Mesodermal cell (in vitro differentiated cells): Measurements from ENCODE around the gene COL6A5.
"Not testable (repeated sequence)": the region's sequence is repeated elsewhere in the genome, so short reads cannot be mapped to it uniquely, and the experiment has no call there.

Experiments
- H3K27ac ChIP-seq: 2 replicates; pipeline ENCODE4 v1.7.0; 2013; ENCODE audit warnings: mild to moderate bottlenecking, low read depth, low read length, moderate library complexity; ENCODE audit not compliant: severe bottlenecking
- H3K36me3 ChIP-seq: 2 replicates; pipeline ENCODE4 v1.7.1; 2013; ENCODE audit warnings: mild to moderate bottlenecking, low read length, moderate library complexity; ENCODE audit not compliant: control insufficient read depth, insufficient read depth
- H3K4me1 ChIP-seq: one replicate; pipeline ENCODE4 v1.7.1; 2013; ENCODE audit warnings: mild to moderate bottlenecking, low read length; ENCODE audit not compliant: insufficient read depth, control insufficient read depth, poor library complexity, severe bottlenecking
- H3K4me3 ChIP-seq: 2 replicates; pipeline ENCODE4 v1.7.0; 2013; ENCODE audit warnings: low read length, control low read depth, mild to moderate bottlenecking; ENCODE audit not compliant: insufficient read depth, poor library complexity, severe bottlenecking; ENCODE audit errors: extremely low read depth
- H3K9me3 ChIP-seq: 2 replicates; pipeline ENCODE4 v1.7.1; 2013; ENCODE audit warnings: mild to moderate bottlenecking, low read length, moderate library complexity; ENCODE audit not compliant: control insufficient read depth
- WGBS, 2 experiments: methylation state at CpG; one replicate each; pipeline ENCODE4 v1.1.5; 2013; ENCODE audit warnings: missing lambda C conversion rate in 2 of 2; ENCODE audit not compliant: insufficient coverage in 2 of 2; 5-methylcytosine and 5-hydroxymethylcytosine counted together

Gene COL6A5

DNA sequence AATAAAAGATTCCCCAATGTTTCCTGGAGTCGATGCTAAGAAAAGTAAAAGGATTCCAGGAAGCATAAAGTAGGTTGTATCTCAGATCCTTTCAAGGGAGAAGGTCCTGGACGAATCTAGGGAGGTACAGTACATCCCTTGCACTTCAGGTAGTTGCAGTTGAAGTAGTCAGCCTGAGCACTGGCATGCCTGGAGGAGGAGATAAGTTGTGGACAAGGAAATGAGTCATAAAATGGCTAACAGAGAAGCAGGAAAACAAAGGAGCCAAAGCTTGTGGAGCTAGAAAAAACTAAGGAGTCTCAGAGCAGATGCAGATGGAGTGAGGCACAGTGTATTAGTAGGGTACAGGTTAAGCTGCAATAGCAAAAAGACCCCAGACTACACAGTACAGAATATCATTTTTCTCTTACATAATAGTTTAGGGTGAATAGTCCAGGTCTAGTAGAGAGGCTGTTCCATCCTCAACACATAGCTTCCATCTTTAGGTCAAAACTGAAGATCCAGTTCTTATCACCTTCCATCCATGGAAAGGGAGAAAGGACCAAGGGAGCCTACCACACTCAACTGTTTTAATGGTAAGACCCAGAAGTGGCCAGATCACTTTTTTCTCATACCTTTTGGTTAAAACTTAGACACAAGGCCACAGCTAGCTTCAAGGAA, 41.3 kb downstream of the COL6A5 start:
- H3K36me3 ChIP-seq, result no peaks in the 10 kb centered on the region
- 79 to 82% methylated on average over 2 of the region's 2 CpGs for WGBS, 2 experiments
- no peaks in the 10 kb centered on the region for H3K9me3 ChIP-seq
- peaks cover 8% of the 10 kb centered on the region for H3K4me1 ChIP-seq
- H3K27ac ChIP-seq, result peak overlapping the region; percentile 41
- no peak overlapping the region for H3K4me3 ChIP-seq

DNA sequence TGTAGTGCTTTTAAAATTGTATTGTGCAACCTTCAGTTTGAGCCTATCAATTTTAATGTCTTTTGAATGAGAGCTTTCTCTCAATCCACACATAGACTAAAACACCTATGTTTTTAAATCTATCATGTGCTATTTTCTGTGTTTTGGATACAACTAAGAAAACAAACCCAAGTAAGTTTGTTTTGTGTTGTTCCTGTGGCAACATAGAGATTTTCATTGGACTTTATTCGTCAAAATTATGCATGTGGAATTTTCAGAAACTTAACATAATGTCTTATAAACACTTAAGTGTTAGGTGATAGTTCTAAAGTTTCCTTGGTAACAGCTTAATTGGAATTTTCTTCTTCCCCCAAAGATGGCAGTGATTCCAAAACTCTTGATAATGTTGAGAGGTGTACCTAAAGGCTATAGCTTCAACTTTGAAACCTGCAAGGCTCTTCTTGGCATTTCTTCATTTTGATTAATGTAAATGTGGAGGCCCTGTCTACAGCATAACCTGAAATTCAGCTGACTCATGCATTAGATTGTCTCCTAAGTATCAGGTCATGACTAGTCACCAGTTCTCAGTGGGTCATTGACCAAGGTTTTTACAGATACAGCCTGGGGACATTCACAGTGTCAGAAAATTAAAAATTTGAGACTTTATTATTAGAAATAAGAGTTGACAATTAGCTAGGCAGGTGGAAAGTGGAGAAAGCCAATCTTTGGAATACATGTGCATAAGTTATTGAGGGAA, 44.4 kb downstream of the COL6A5 start:
- no peaks in the 10 kb centered on the region for H3K36me3 ChIP-seq
- H3K4me1 ChIP-seq, result peaks cover 8% of the 10 kb centered on the region
- WGBS, 2 experiments, result no CpG with 5 or more reads among the region's 1 CpG
- no peaks in the 10 kb centered on the region for H3K9me3 ChIP-seq
- no peak overlapping the region for H3K27ac ChIP-seq
- H3K4me3 ChIP-seq, result no peak overlapping the region

DNA sequence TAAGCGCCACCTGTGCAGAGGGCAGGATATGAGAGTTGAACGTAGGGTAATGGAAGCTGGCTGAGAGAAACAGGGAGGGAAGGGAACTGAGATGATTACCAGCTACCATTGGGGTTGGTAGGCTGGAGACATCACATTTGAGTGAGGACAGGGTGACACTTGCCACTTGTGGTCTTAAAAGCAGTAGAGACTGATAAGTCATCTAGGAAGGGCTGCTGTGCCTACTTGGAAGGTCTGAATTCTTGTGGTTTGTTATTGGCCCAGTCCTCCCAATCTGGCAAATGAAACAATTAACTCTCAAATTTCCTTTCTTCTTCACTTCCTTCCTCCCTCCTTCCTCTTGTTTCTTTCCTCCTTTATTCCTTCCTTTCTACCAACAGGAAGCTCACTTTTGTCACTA, 46.8 kb downstream of the COL6A5 start:
- H3K27ac ChIP-seq, result no peak overlapping the region
- 80 to 96% methylated on average over 2 of the region's 2 CpGs for WGBS, 2 experiments
- no peaks in the 10 kb centered on the region for H3K9me3 ChIP-seq
- H3K4me1 ChIP-seq, result peaks cover 6% of the 10 kb centered on the region
- H3K36me3 ChIP-seq, result no peaks in the 10 kb centered on the region
- no peak overlapping the region for H3K4me3 ChIP-seq

DNA sequence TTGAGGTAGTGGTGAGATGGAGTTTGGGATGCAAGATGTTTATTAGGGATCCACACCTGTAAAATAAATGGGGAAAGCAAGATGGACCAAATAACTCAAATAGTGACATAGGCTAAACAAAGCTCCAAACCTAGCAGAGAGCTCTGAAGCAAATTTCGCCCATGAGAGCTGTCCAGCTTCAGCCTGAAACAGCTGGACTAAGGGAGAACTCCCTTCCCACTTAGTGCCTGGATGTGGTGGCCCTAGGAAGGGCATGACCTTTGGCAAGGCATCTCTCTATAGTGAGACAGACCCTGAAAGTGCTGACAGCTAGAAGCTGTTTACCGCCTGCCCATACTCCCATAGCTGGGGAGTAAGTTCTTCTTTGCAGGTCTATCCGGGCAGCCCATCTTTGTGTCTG, 48.1 kb downstream of the COL6A5 start:
- no peaks in the 10 kb centered on the region for H3K36me3 ChIP-seq
- no peak overlapping the region for H3K27ac ChIP-seq
- peaks cover 6% of the 10 kb centered on the region for H3K4me1 ChIP-seq
- H3K9me3 ChIP-seq, result no peaks in the 10 kb centered on the region
- WGBS, 2 experiments, result 82 to 93% methylated on average over 3 of the region's 3 CpGs
- H3K4me3 ChIP-seq, result no peak overlapping the region

DNA sequence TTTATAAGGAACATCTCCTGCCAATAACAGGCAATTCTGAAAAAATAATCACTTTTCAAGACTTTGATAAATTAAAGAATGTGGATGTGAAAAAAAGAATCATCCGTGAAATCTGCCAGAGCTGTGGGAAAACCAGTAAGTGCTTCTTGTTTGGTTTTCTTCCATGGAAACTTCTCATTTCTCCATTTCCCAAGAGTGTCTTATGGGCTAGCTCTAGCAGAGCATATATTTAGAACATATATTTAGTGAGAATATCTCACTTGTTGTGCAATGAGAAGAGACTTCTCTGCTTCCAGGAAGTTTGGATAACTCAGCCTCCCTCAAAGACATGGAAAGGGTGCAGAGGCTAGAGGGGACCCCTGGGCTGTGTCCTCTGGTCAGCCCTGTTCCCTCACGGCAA, 49.9 kb downstream of the COL6A5 start:
- Histone ChIP-seq H3K4me3 (no peak overlapping the region), H3K4me1 (peaks cover 6% of the 10 kb centered on the region), H3K27ac (peak overlapping the region; percentile 33), H3K9me3 (no peaks in the 10 kb centered on the region), H3K36me3 (no peaks in the 10 kb centered on the region)
- WGBS, 2 experiments, result no CpG with 5 or more reads among the region's 2 CpGs

DNA sequence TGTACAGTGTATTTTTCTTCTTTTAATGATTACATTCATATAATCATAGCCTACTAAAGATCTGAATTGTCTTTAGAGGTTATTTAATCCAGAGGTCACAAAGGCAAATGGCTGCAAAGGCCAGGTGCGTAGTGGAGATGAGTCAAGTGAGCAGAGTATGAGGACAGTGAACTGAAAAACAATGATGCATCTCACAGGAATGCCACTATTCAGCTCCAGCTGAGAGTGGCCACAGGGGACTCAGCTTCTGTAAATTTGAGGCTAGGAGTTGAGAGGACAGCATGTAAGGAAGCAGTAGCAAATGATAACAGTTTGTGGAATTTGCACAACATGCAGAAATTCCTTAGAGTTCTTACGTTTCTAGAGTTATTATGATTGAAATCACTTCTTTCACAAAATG, 50.4 kb downstream of the COL6A5 start:
- 38 to 57% methylated on average over 1 of the region's 2 CpGs for WGBS, 2 experiments
- H3K36me3 ChIP-seq, result no peaks in the 10 kb centered on the region
- H3K27ac ChIP-seq, result no peak overlapping the region
- no peaks in the 10 kb centered on the region for H3K9me3 ChIP-seq
- peaks cover 6% of the 10 kb centered on the region for H3K4me1 ChIP-seq
- H3K4me3 ChIP-seq, result no peak overlapping the region

DNA sequence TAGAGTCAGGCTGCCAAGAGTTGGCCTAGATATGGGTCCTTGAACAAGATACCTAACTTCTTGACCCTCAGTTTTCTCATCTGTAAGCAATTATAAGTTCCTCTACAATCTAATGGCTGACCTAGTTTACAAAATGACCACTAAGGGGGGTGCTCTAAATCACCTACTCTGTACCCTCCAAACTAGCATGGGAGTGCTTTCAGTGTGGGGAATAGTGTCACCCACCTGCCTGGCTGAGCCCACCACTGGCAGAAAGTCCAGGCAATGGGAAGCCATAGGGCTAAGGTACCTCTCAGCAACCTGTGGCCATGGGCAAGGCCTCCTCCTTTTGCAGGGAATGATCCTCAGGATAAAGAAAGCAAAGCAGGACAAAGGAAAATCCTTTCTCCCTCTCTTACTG, 58.9 kb downstream of the COL6A5 start:
- Histone ChIP-seq H3K36me3 (no peaks in the 10 kb centered on the region), H3K27ac (no peak overlapping the region), H3K9me3 (peaks cover 14% of the 10 kb centered on the region), H3K4me3 (no peak overlapping the region), H3K4me1 (no peaks in the 10 kb centered on the region)

DNA sequence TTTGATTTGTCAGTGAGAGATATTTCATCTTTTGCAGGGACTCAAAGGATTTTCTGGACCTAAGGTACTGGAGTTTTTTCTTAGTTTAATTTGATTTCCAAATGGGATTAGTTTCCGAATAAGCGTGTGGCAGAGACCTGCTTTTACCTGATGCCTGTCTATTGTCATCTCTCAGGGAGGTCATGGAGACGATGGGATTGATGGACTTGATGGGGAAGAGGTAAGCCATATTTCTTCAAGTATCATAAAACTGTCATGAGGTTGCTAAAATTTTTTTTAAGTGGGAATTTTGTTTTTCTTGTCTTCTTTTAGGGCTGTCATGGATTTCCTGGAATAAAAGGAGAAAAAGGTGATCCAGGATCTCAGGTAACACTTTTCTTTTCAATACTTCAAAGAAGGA, 60.5 kb downstream of the COL6A5 start:
- Histone ChIP-seq H3K36me3 (no peaks in the 10 kb centered on the region), H3K9me3 (peaks cover 14% of the 10 kb centered on the region), H3K27ac (no peak overlapping the region), H3K4me1 (no peaks in the 10 kb centered on the region), H3K4me3 (no peak overlapping the region)
- 93% methylated on average over 2 of the region's 3 CpGs for WGBS, 2 experiments

DNA sequence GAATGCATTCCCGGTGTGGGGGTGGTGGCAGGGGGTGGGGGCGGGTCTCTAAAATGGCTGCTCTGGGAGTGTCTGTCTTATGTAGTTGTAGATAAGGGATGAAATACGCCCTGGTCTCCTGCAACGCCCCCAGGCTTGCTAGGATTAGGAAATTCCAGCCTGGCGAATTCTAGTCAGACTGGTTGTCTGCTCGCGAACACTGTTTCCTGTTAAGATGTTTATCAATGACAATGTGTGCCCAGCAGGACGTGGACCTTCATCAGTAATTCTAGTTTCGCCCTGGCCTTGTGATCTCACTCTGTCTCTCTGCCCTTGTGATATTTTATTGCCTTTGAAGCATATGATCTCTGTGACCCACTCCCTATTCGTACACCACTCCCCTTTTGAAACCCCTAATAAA, 62.8 kb downstream of the COL6A5 start:
- H3K27ac ChIP-seq, H3K4me3 ChIP-seq, H3K4me1 ChIP-seq, H3K36me3 ChIP-seq: not testable (repeated sequence)
- peaks cover 14% of the 10 kb centered on the region for H3K9me3 ChIP-seq
- 80 to 86% methylated on average over 4 to 6 of the region's 10 CpGs for WGBS, 2 experiments

DNA sequence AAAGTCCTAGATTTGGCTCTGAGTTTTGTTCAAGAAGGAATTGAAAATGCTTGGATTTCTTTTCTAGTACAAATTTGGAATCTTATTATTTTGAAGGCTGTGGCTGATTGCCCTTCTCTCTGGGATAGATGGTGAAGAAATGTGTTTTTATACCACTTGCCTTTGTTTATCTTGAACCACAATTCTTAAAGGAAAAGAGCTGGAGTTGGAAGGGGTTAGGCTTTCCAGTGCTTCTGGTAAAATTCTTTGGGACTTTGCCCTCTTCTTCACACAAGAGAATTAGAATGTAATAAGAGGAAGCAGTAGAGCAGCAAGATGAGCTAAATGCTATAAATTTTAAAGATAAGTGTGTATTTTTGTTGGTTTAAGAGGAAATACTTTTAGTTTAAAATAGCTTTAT, 65.8 kb downstream of the COL6A5 start:
- H3K9me3 ChIP-seq, result peaks cover 14% of the 10 kb centered on the region
- H3K27ac ChIP-seq, result no peak overlapping the region

DNA sequence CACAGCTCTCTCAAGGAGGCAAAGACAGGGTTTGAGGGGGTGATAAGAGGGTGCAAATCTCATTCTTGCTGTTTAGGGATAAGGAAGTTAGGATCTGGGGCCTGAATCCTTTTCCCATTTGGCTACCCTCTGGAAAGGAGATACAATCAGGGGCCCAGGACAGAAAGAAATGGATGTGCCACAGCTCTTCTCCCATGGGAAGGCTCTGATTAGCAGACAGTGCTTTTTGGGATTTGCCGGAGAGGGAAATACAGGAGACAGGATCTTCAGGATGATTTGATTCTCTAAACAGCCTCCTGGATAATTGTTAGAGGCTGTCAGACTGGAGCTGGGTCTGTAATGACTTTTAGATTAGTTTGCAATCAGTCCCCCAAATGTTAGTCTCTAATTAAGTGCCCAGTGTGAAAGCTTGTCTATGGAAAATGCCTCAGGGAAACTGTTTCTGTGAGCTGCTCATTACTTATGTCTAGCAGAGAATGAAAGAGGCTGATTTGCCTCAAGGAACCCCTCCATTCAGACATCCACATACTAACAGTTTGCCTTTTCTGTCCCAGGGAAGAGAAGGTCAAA, 67.6 kb downstream of the COL6A5 start:
- no peak overlapping the region for H3K27ac ChIP-seq
- no peak overlapping the region for H3K4me3 ChIP-seq
- WGBS, 2 experiments, result 0% methylated on average over 1 of the region's 1 CpG; no CpG with 5 or more reads in 1 of the 2 experiments
- H3K36me3 ChIP-seq, result no peaks in the 10 kb centered on the region
- H3K9me3 ChIP-seq, result no peaks in the 10 kb centered on the region
- no peaks in the 10 kb centered on the region for H3K4me1 ChIP-seq

More for the DNA sequence above, 65.8 kb downstream of the COL6A5 start:
- H3K4me3 ChIP-seq, result no peak overlapping the region
- H3K4me1 ChIP-seq, result no peaks in the 10 kb centered on the region
- H3K36me3 ChIP-seq, result no peaks in the 10 kb centered on the region
